Measurements from ENCODE around the gene SLC17A2.
A peak's percentile ranks its signal among the peaks of the same experiment; 100 is the strongest.

The SLC17A2 gene

DNA sequence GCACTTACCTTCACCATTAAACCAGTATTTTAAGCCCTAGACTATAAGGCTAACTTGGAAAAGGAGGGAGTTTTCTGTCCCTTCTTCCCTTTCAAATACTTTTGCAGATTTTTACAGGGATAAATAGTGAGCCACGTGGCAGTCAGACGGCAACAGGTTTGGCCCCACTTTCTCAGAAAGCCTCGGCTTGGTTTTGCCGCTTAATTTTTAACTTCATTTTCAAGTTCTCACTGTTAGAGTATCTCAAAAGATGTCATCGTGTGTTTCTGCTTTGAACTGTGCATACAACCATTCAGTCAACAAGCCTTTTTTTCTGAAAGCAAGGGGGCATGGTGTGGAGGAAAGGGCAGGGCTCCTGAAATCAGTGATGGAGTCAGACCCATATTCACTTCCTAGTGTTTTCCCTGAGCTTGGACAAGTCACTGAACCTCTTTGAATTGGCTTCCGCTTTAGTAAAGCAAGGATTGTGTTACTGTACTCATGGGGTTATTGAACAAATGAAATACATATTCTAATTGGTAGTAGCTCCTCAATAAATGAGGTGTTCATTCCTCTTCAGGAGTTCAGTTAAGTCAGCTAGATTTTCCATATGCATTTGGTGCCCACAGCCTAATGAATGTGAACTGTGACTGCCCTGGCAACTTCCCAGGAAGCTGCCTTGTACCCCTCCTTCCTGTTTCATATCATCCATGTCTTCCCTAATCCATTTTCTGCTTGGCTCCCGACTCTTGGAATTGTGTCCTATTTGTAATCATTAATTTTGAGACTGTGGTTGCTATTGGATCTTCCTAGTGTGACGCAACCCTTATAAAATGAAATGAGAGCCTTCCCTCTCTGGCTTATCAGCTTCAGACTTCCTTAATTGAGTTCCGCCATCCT lies at the start of gene SLC17A2:
Gene SLC17A2, minus strand, starts transcription at position 160 of the 879 bp plus-strand sequence. CDS start 4,895 bp downstream, outside the sequence.
- DNase-seq: no peak

- no peak for DNase-seq
Observed at GRCh38 chr6:25975923-25976560, 45.6 kb upstream of the SLC17A2 start.

DNA sequence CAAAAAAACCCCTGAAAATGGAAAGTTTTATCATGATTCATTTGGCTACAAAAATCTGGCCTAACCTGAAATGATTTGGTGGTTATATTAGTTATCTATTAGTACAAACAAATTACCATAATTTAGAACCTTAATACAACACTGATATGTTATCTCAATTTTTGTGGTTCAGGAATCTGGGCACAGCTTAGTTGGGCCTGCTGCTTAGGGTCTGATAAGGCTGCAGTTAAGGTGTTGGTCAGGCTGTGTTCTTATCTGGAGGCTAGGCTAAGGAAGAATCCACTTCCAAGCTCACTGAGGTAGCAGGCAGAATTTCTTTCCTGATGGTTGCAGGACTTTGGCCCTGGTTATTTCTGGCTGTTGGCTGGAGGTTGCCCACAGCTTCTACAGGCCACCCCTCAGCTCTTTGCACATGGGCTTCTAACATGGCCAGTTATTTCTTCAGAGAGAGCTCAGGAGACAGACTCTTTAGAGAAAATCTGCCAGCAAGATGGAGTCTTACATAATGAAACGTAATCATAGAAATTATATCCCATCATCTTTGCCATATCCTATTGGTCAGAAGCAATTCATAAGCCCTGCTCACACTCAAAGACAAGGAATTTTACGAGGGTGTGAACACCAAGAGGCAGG lies 43.5 kb upstream of the SLC17A2 start:
- no peak for DNase-seq

DNA sequence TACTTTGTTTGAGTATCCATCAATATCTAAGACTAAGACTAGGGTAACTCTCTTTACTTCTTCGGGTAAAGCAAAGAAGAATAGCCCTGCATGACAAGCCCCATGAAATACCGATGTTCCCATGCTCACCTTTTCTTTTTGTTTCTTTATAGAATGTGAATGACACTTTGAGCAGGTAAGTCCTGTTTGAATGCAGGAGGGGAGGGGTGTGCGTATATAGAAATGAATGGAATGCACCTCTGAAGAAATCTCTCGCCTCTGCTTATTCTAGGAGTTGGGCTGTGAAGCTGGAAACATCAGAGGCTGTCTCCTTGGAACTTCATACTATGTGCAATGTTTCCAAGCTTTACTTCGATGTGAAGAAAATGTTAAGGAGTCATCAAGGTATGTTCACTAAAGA lies 42.4 kb upstream of the SLC17A2 start:
- no peak for DNase-seq

- DNase-seq: no peak
Observed at GRCh38 chr6:25972128-25972527, 41.6 kb upstream of the SLC17A2 start.

- DNase-seq: no peak
Observed at GRCh38 chr6:25971187-25971821, 40.8 kb upstream of the SLC17A2 start.

DNA sequence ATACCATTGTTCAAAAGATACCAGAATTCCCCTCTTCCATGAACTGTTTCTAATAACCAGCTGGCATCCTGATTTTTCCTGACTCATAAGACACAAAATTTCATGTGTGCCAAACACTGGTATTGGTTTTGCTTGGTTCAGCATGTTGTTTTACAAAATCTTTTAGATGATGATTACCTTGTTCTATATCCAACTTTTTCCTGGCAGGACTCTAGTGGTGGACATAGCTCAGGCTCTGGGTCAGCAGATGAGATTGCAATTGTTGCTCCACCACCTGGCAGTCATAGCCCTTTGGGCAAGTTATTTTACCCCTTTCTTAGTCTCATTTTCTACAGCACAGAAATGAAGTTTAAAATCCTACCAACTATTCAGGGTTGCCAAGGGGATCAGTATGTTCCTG lies 38.3 kb upstream of the SLC17A2 start:
- DNase-seq: no peak

DNA sequence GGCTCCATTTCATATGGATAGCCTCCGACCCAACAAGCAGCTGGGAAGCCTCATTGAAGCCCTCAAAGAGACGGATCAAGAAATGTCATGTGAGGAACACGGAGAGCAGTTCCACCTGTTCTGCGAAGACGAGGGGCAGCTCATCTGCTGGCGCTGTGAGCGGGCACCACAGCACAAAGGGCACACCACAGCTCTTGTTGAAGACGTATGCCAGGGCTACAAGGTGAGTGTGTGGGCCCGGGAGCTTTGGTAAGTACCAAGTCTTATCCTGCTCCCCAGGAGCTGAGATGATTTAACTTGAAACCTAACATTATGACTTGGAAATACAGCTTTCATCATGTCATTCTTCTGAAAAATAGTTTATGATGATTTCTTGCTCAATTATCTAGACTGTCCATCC lies 36.2 kb upstream of the SLC17A2 start:
- no peak for DNase-seq

DNA sequence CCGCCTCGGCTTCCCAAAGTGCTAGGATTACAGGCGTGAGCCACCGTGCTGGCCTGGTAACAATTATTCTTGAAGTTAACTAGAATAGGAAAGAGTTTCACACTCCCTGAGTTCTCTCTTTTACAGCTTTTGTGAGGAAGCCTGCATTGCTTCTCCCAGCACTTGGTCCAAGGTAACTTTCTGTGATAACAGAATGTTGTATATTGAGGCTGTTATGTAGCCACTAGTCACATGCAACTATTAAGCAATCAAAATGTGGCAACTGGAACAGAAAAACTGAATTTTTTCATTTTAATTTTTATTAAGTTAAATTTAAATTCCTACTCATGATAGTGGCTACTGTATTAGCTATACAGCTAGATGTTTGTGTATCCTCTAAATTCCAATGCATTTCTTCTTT lies 34.6 kb upstream of the SLC17A2 start:
- DNase-seq: no peak

DNA sequence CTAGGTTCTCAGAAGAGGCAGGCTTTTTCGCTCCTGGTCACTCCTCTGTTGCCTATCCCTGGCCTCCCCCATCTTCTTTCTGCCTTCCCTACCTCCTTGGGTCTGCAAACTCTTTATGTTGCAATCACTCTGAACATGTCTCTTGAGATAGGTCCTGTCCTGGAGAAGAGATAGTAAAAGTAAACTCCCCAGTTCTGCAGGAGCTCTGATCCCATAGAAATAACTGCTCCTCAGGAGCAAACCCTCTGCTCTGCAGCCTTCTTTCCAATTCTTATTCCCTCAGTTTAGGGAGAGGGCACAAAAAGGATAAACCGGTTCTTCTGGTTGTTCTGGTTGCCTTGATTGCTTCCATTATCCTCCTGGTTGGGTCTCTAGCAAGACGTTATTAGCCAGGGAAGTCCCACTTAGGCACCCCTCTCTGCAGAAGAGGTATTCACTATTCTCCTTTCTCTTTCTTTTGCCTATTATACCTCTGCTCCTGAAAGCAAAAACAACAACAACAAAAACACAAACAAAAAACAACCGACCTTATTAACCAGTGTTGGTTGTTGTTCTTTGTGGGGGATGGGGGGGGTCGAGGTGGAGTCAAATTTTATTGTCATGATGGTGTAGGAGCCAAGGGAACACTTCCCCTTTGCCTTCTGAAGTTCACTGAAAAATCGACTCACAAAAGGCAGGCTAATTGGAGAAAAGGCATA lies 33.1 kb upstream of the SLC17A2 start:
- DNase-seq: no peak

- peak; percentile 83 for DNase-seq
Observed at GRCh38 chr6:25962149-25963127, 31.9 kb upstream of the SLC17A2 start, which contains the start of gene TRIM38. TRIM38 (plus strand) TSS chr6:25962802; CDS start chr6:25966523, 3,721 bp downstream.

- no peak for DNase-seq
Observed at GRCh38 chr6:25961619-25962148, 31.2 kb upstream of the SLC17A2 start.

GRCh38 chr6:25960734-25961133 lies 30.2 kb upstream of the SLC17A2 start:
- DNase-seq: no peak

DNA sequence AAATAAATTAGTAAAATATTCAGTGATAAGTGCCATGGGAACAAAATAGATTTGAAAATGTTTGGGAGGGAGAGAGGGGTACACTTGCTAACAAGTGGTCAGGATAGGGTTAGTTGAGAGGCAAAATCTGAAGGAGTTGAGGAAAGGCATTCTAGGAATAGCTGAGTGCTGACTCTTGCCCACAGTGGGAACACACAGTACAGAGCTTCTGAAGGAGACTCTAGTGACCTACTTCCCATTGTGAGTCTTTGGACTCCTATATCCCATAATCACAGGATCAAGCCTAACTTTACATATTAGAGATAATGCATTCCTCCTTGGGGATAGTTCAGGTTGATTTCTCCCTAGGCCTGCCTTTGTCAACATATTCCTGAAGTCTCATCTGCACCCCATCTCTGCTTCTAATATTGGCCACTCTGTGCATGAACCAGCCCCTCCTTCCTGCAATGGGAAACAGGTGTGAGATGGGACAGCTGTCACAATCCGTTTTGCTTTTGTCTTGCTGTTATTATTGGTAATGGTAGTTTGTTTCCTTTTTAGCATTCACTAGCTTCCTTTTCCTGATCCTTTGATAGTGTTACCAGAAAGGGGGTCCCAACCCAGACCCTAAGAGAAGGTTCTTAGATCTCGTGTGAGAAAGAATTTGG lies 29.5 kb upstream of the SLC17A2 start:
- no peak for DNase-seq

DNA sequence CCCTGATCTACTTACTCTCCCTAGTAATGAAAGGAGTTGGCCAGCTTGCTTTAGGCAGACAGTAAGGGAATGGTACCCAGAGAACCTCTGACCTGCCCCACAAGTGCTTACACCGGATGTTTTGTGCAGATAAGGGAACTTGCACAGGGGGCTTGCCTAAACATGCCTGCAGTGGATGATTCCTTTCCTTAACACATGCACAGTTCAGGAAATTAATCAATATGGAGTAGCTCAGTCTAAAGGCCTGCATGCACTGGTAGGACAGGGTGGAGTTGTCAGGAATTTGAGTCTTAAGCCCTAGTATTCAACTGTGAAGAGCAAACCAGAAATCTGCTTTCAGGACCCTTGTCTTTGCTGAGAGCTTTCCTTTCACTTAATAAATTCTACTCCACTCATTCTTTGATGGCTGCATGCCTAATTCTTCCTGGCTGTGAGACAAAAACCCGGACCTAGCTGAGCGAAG lies 28.2 kb upstream of the SLC17A2 start:
- DNase-seq: no peak

DNA sequence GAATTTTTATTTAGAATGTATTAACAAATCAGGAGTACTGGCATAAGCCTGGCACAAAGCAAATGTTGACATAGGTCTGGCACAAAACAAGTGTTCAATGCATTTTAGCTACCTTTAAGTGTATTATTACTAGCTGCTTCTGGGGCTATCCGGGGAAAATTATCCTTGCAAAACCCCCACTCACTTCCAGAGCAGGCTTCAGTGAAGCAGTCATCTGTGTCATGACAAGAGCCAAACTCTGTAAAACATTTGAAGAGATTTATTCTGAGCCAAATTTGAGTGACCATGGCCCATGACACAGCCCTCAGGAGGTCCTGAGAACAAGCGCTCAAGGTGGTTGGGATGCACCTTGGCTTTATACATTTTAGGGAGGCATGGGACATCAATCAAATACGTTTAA lies 25.7 kb upstream of the SLC17A2 start:
- DNase-seq: no peak

DNA sequence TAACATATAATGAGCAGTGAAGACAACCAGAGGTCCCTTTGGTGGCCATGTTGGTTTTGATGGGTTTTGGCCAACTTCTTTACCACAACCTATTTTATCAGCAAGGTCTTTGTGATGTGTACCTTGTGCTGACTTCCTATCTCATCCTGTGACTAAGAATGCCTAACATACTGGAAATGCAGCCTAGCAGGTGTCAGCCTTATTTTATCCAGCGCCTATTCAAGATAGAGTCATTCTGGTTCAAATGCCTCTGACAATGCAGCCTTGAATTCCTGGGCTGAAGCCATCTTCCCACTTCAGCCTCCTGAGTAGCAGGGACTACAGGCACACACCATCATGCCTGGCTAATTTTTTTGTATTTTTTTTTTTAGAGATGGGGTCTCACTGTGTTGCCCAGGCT lies 24.3 kb upstream of the SLC17A2 start:
- DNase-seq: no peak

- DNase-seq: no peak
Observed at GRCh38 chr6:25953733-25954132, 23.2 kb upstream of the SLC17A2 start.

GRCh38 chr6:25952535-25952934 lies 22.0 kb upstream of the SLC17A2 start:
- DNase-seq: no peak

GRCh38 chr6:25951296-25952032 lies 21.0 kb upstream of the SLC17A2 start:
- no peak for DNase-seq
